Keratinocyte (primary cell): ENCODE data around the gene GPRC5B. TPM values are rescaled to one million over a fixed set of nuclear protein-coding genes. Genes with fewer than 3 reads are reported as not detected.

Experiments used
- DNase-seq: peaks from one replicate; pipeline ENCODE4 v3.0.0-alpha.2; 2011; ENCODE audit warnings: low read depth, missing footprints, low spot score
- FAIRE-seq: peaks from 2 replicates; lab custom pipeline; 2011; peaks lifted over from hg19 to GRCh38; lab: Jason Lieb, UNC
- H2AFZ ChIP-seq: 2 replicates; pipeline ENCODE4 v1.6.0; 2012; ENCODE audit warnings: low read length, control low read depth, inconsistent platforms; ENCODE audit not compliant: control insufficient read depth
- H3K27ac ChIP-seq: 2 replicates; pipeline ENCODE4 v1.5.1; 2011; ENCODE audit warnings: low read length; ENCODE audit not compliant: control insufficient read depth, insufficient read depth
- H3K27me3 ChIP-seq: 3 replicates; pipeline ENCODE4 v1.6.0; 2011; ENCODE audit warnings: low read length; ENCODE audit not compliant: control insufficient read depth, insufficient read depth; ENCODE audit errors: extremely low read depth
- H3K36me3 ChIP-seq, 2 experiments: 2 replicates in 1 of 2; 3 replicates in 1 of 2; pipeline ENCODE4 v1.5.1; 2011; ENCODE audit warnings: low read length in 2 of 2, mild to moderate bottlenecking in 1 of 2; ENCODE audit not compliant: control insufficient read depth in 2 of 2, insufficient read depth in 2 of 2; ENCODE audit errors: extremely low read depth in 1 of 2
- H3K4me1 ChIP-seq: 3 replicates; pipeline ENCODE4 v1.5.1; 2011; ENCODE audit warnings: low read length; ENCODE audit not compliant: control insufficient read depth, insufficient read depth; ENCODE audit errors: extremely low read depth
- H3K4me2 ChIP-seq: 3 replicates; pipeline ENCODE4 v1.6.0; 2011; ENCODE audit warnings: low read depth, low read length; ENCODE audit not compliant: control insufficient read depth, insufficient read depth; ENCODE audit errors: extremely low read depth
- H3K4me3 ChIP-seq, 3 experiments: fragments of 200-600 bp in 1 of 3; sonication (generic) in 1 of 3; 2 replicates in 2 of 3; 3 replicates in 1 of 3; pipeline ENCODE4 v1.5.1; 2011 to 2016; ENCODE audit warnings: low read length in 3 of 3, mild to moderate bottlenecking in 3 of 3, control low read depth in 2 of 3, inconsistent platforms in 1 of 3, low read depth in 1 of 3, mixed read lengths in 1 of 3, mixed run types in 1 of 3, moderate library complexity in 1 of 3; ENCODE audit not compliant: control insufficient read depth in 2 of 3, insufficient read depth in 2 of 3; ENCODE audit errors: extremely low read depth in 1 of 3
- H3K79me2 ChIP-seq: 2 replicates; pipeline ENCODE4 v1.6.0; 2012; ENCODE audit warnings: low read length; ENCODE audit not compliant: control insufficient read depth, insufficient read depth
- H3K9ac ChIP-seq: 3 replicates; pipeline ENCODE4 v1.6.0; 2011; ENCODE audit warnings: low read length; ENCODE audit not compliant: control insufficient read depth, insufficient read depth; ENCODE audit errors: extremely low read depth
- H3K9me1 ChIP-seq: 3 replicates; pipeline ENCODE4 v1.6.0; 2011; ENCODE audit warnings: low read length; ENCODE audit not compliant: control insufficient read depth, insufficient read depth; ENCODE audit errors: extremely low read depth
- H3K9me3 ChIP-seq: 2 replicates; pipeline ENCODE4 v1.5.1; 2012; ENCODE audit warnings: low read depth, low read length; ENCODE audit not compliant: control insufficient read depth
- H4K20me1 ChIP-seq: 3 replicates; pipeline ENCODE4 v1.6.0; 2011; ENCODE audit warnings: low read length; ENCODE audit not compliant: control insufficient read depth, insufficient read depth; ENCODE audit errors: extremely low read depth
- CTCF ChIP-seq, 3 experiments: IDR thresholded peaks in 1 of 3; conservative IDR thresholded peaks in 1 of 3; optimal IDR thresholded peaks in 1 of 3; 2 replicates in 2 of 3; 3 replicates in 1 of 3; pipeline versions ENCODE3 to v1.5.1; 2011; ENCODE audit warnings: low read length in 3 of 3, mild to moderate bottlenecking in 3 of 3, moderate library complexity in 2 of 3, control low read depth in 1 of 3, inconsistent platforms in 1 of 3; ENCODE audit not compliant: insufficient read depth in 2 of 3; ENCODE audit errors: extremely low read depth in 1 of 3
- EZH2 ChIP-seq: IDR thresholded peaks from one replicate; pipeline ENCODE4 v1.6.1; 2012; ENCODE audit warnings: inconsistent platforms, mild to moderate bottlenecking, low read length, moderate library complexity
- dilution Hi-C: fragments of 300-500 bp; cut with MboI; formaldehyde crosslinking; loops from one replicate; pipeline ENCODE4 v1.7.0; 2020; ENCODE audit warnings: low sequenced_read_pairs; ENCODE audit not compliant: extremely low pct_ligation_motif_present
- polyA plus RNA-seq, 5 experiments: library from polyadenylated mRNA; depleted of rRNA in 3 of 5; stranded (reverse) in 3 of 5; stranded (forward) in 1 of 5; unstranded in 1 of 5; fragments of >200 nt; gene quantifications; 1 replicate in 1 of 5; 2 replicates in 3 of 5; 3 replicates in 1 of 5; pipeline versions ENCODE4 v1.2.1 to v1.2.3, GENCODE V29; 2011 to 2012; ENCODE audit warnings: missing spikeins in 2 of 5, low read depth in 1 of 5, low replicate concordance in 1 of 5

Gene GPRC5B
- polyA plus RNA-seq, 1 donor (not counting 4 experiments of a cell fraction or from before 2014, with no cell fraction given), result 0.03 TPM

GRCh38 chr16:19914877-19915276 lies 30.2 kb upstream of the GPRC5B start:
- no peaks in the 10 kb centered on the region for H3K36me3 ChIP-seq
- FAIRE-seq (no peak), DNase-seq (no peak)
- H3K27me3 ChIP-seq, result no peaks in the 10 kb centered on the region
- no peaks in the 10 kb centered on the region for H3K9me1 ChIP-seq
- H3K27ac ChIP-seq, result no peak overlapping the region
- H3K79me2 ChIP-seq, result no peaks in the 10 kb centered on the region
- no peaks in the 10 kb centered on the region for H4K20me1 ChIP-seq
- TF ChIP-seq EZH2 (no peak), CTCF (optimal IDR thresholded peaks at IDR 0.05 in 1 of 3, IDR thresholded peaks at IDR 0.05 in 1 of 3, conservative IDR thresholded peaks at IDR 0.05 in 1 of 3; ENCODE audit: extremely low read depth in 1 of 3, insufficient read depth in 2 of 3, low read length in 3 of 3) (no peak)
- no peak overlapping the region for H2AFZ ChIP-seq
- dilution Hi-C loops, result no loop called here
- H3K9ac ChIP-seq, result no peak overlapping the region
- no peaks in the 10 kb centered on the region for H3K9me3 ChIP-seq
- H3K4me2 ChIP-seq, result no peak overlapping the region
- H3K4me1 ChIP-seq, result no peaks in the 10 kb centered on the region
- H3K4me3 ChIP-seq, result no peak overlapping the region

DNA sequence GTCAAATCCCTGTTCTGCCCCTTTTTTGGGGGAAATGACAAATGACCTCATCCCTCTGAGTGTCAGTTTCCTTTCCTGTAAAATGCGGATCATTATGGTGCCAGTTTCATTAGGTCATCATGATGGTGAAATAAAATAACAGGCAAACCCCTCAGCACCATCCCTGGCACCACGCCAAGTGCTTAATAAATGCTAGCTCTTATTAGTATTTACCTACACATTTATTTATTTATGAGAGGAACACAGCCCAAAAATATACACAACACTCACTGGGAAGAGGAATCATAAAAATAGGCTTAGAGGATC lies 28.6 kb upstream of the GPRC5B start:
- Histone ChIP-seq H3K9me3 (no peaks in the 10 kb centered on the region), H3K4me1 (no peaks in the 10 kb centered on the region), H3K9ac (no peak overlapping the region), H2AFZ (no peak overlapping the region), H3K79me2 (no peaks in the 10 kb centered on the region), H3K36me3 (no peaks in the 10 kb centered on the region), H3K27me3 (no peaks in the 10 kb centered on the region), H3K27ac (no peak overlapping the region), H3K4me3 (no peak overlapping the region), H3K4me2 (no peak overlapping the region), H3K9me1 (no peaks in the 10 kb centered on the region), H4K20me1 (no peaks in the 10 kb centered on the region)
- TF ChIP-seq CTCF (optimal IDR thresholded peaks at IDR 0.05 in 1 of 3, IDR thresholded peaks at IDR 0.05 in 1 of 3, conservative IDR thresholded peaks at IDR 0.05 in 1 of 3; ENCODE audit: extremely low read depth in 1 of 3, insufficient read depth in 2 of 3, low read length in 3 of 3) (no peak), EZH2 (no peak)
- DNase-seq (no peak), FAIRE-seq (no peak)
- dilution Hi-C loops, result no loop called here
